ENCODE results near the gene PTTG1IP. TPM values are rescaled to one million over a fixed set of nuclear protein-coding genes. Genes with fewer than 3 reads are reported as not detected.

The PTTG1IP gene
- total and polyA plus RNA-seq, 10 of the 15 experiments (the other 5 are each of a cell fraction or from before 2014, with no cell fraction given), result 2.4 to 56.4 (median 44.4) TPM

DNA sequence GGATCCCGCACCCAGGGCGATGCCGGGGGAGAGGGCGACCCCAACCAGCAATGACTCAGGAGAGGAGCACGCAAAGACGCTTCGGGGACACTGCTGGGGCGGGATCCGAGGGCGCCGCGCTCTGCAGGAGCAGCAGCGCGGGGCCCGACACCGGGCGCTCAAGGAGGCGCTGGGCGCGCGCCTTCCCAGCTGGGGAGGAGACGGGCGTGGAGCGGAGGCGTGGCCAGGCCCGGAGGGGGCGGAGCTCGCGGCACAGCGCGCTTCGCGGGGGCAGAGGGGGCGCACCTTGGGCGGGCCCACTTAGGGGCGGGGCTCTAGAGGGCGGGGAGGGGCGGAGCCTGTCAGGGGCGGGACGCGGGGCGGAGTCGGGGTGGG, 56.0 kb downstream of the PTTG1IP start (continued):
- TF ChIP-seq SUPT20H (IDR thresholded peaks at IDR 0.05; ENCODE audit: borderline replicate concordance, control insufficient read depth, low read depth, low read length), result no peak
- no peak for TF ChIP-seq FOS (IDR thresholded peaks at IDR 0.05; ENCODE audit: borderline replicate concordance, extremely low read depth, insufficient read length)
- TF ChIP-seq MLLT1 (IDR thresholded peaks at IDR 0.05), result no peak

- DNase-seq (ENCODE audit: low read depth, low spot score), result no peak
- no peak overlapping the region for H3K27ac ChIP-seq (ENCODE audit: control insufficient read depth, insufficient read depth)
- ChIA-PET POLR2A (interaction anchor here (0.9 to 1.0 kb wide), 4 partner anchors 15 to 111 kb away, joined by 3 to 5 read pairs (median 3); partner anchors contain the start of gene UBE2G2), CTCF (interaction anchor here (1.0 to 1.1 kb wide), 3 partner anchors 16 to 308 kb away, joined by 3 to 4 read pairs (median 4); partner anchors contain the start of genes PTTG1IP and UBE2G2), SMC1A (ENCODE audit: uncharacterized antibody, unreplicated experiment) (no interaction called here), RAD21 (ENCODE audit: unreplicated experiment) (interaction anchor here (0.5 to 1.1 kb wide), 4 partner anchors 23 to 115 kb away, joined by 3 to 8 read pairs (median 4); partner anchors contain the start of gene PTTG1IP)
- H3K27me3 ChIP-seq (replicated peaks in 1 of 2; ENCODE audit: control insufficient read depth in 2 of 2, insufficient read depth in 2 of 2, low read length in 1 of 2), result no peaks in the 10 kb centered on the region
- ATAC-seq, result no peak
- WGBS (ENCODE audit: insufficient coverage, insufficient replicate concordance, low lambda C conversion rate, missing lambda C conversion rate), result 61% methylated on average over 16 of the region's 57 CpGs
- no peak overlapping the region for H2AFZ ChIP-seq (ENCODE audit: control insufficient read depth, low read depth, low read length)
- H3K4me1 ChIP-seq (ENCODE audit: control insufficient read depth, insufficient read depth, low read length), result no peaks in the 10 kb centered on the region
- H3K4me2 ChIP-seq (ENCODE audit: control insufficient read depth, insufficient read depth), result peak overlapping the region; percentile 66; the same call in 1 of the 2 replicates
- no TSS peak for BruUV-seq (replicated peaks)
- in situ Hi-C loops (cut with MboI) (no loop called here), intact Hi-C loops (cut with micrococcal nuclease; ENCODE audit: unreplicated experiment) (loop anchor here (5.0 kb wide), 2 partner anchors 55 to 115 kb away; partner anchors contain the start of gene PTTG1IP)
- peaks cover 2% of the 10 kb centered on the region; the same call in 1 of the 3 replicates for H3K9me3 ChIP-seq (replicated peaks; ENCODE audit: control insufficient read depth, insufficient read depth, low read length)
- H3K9ac ChIP-seq (ENCODE audit: control insufficient read depth, insufficient read depth, low read length), result peak overlapping the region; percentile 44; the same call in 1 of the 2 replicates
- H3K4me3 ChIP-seq, result peak overlapping the region; percentile 90
- TF ChIP-seq LARP7 (IDR thresholded peaks at IDR 0.05) (0 out of 2 replicates have a peak, but pooled peaks have one; percentile 25), SUPT20H (IDR thresholded peaks at IDR 0.05; ENCODE audit: borderline replicate concordance, control insufficient read depth, low read depth, low read length) (no peak), HDGF (IDR thresholded peaks at IDR 0.05) (0 out of 2 replicates have a peak, but pooled peaks have one; percentile 51)
- no peaks in the 10 kb centered on the region for H4K20me1 ChIP-seq (ENCODE audit: control insufficient read depth, insufficient read depth)
- peaks cover 0 to 2% of the 10 kb centered on the region in 2 experiments; a peak in 3 of 4 replicates for H3K36me3 ChIP-seq (ENCODE audit: control insufficient read depth in 2 of 2, insufficient read depth in 2 of 2, low read length in 1 of 2)
- no peak for FAIRE-seq
- H3K79me2 ChIP-seq (ENCODE audit: control insufficient read depth, insufficient read depth, low read length), result peaks cover 26% of the 10 kb centered on the region
These were observed 56.6 kb downstream of the PTTG1IP start for GRCh38 chr21:44816761-44817505.
